HEK293 (cell line): Measurements from ENCODE around the gene TMEM259.

ENCODE experiments used
- CTCF ChIA-PET: fragments of 350-600 bp; formaldehyde crosslinking; extraction: SDS; loops from one replicate; lab custom pipeline; 2021; ENCODE audit warnings: antibody characterized with exemption; lab: Yijun Ruan, JAX
- POLR2A ChIA-PET: fragments of 300-600 bp; formaldehyde crosslinking; extraction: SDS; loops from one replicate; lab custom pipeline; 2020; ENCODE audit warnings: antibody characterized with exemption, inconsistent platforms; lab: Yijun Ruan, JAX
- H3K27ac ChIP-seq: fragments of 200-500 bp; sonication (Bioruptor generic); 2 replicates; pipeline ENCODE4 v1.5.1; 2014; ENCODE audit warnings: low read depth, low read length, control low read depth, inconsistent platforms; ENCODE audit errors: extremely low read depth
- H3K36me3 ChIP-seq, 2 experiments: fragments of 200-500 bp in 1 of 2; sonication (Bioruptor generic) in 1 of 2; 1 replicate in 1 of 2; 2 replicates in 1 of 2; pipeline ENCODE4 v1.5.1; 2014 to 2017; ENCODE audit warnings: inconsistent platforms in 2 of 2, low read length in 2 of 2; ENCODE audit not compliant: control insufficient read depth in 2 of 2, insufficient read depth in 1 of 2
- H3K4me1 ChIP-seq: fragments of 200-500 bp; sonication (Bioruptor generic); 2 replicates; pipeline ENCODE4 v1.5.1; 2014; ENCODE audit warnings: mild to moderate bottlenecking, low read length, inconsistent platforms; ENCODE audit not compliant: control insufficient read depth, insufficient read depth
- H3K4me3 ChIP-seq: 2 replicates; pipeline ENCODE4 v1.5.1; 2011; ENCODE audit warnings: low read depth, mild to moderate bottlenecking, control low read depth, low read length, moderate library complexity
- H3K9me3 ChIP-seq: fragments of 200-500 bp; sonication (Bioruptor generic); 2 replicates; pipeline ENCODE4 v1.5.1; 2014; ENCODE audit warnings: low read depth, low read length, inconsistent platforms; ENCODE audit not compliant: control insufficient read depth, insufficient read depth
- GLI4 ChIP-seq: fragments of 450-650 bp; formaldehyde crosslinking; IDR thresholded peaks from 2 replicates; pipeline ENCODE4 v1.5.1; 2016; ENCODE audit warnings: missing biosample characterization, missing genetic modification characterization
- GLIS1 ChIP-seq: fragments of 450-650 bp; formaldehyde crosslinking; IDR thresholded peaks from 2 replicates; pipeline ENCODE4 v1.5.1; 2016; ENCODE audit warnings: missing biosample characterization, missing genetic modification characterization
- KLF8 ChIP-seq: fragments of 450-650 bp; formaldehyde crosslinking; IDR thresholded peaks from 2 replicates; pipeline ENCODE4 v1.5.1; 2016; ENCODE audit warnings: missing biosample characterization, missing genetic modification characterization
- KLF9 ChIP-seq: fragments of 450-650 bp; formaldehyde crosslinking; IDR thresholded peaks from 2 replicates; pipeline ENCODE4 v1.5.1; 2016; ENCODE audit warnings: missing biosample characterization, missing genetic modification characterization, low read depth
- PATZ1 ChIP-seq: fragments of 450-650 bp; formaldehyde crosslinking; IDR thresholded peaks from 2 replicates; pipeline ENCODE4 v1.5.1; 2016; ENCODE audit warnings: missing biosample characterization, missing genetic modification characterization
- PRDM10 ChIP-seq: fragments of 450-650 bp; formaldehyde crosslinking; IDR thresholded peaks from 2 replicates; pipeline ENCODE4 v1.5.1; 2016; ENCODE audit warnings: missing biosample characterization, missing genetic modification characterization
- REPIN1 ChIP-seq: fragments of 450-650 bp; formaldehyde crosslinking; IDR thresholded peaks from 2 replicates; pipeline ENCODE4 v1.5.1; 2017; ENCODE audit warnings: missing biosample characterization, missing genetic modification characterization, low read depth
- WT1 ChIP-seq: fragments of 450-650 bp; formaldehyde crosslinking; IDR thresholded peaks from 2 replicates; pipeline ENCODE4 v1.5.1; 2016; ENCODE audit warnings: missing biosample characterization, missing genetic modification characterization
- ZBTB10 ChIP-seq: fragments of 450-650 bp; formaldehyde crosslinking; IDR thresholded peaks from 2 replicates; pipeline ENCODE4 v1.5.1; 2016; ENCODE audit warnings: missing biosample characterization, missing genetic modification characterization
- ZBTB17 ChIP-seq: fragments of 450-650 bp; formaldehyde crosslinking; IDR thresholded peaks from 2 replicates; pipeline ENCODE4 v1.5.1; 2016; ENCODE audit warnings: missing biosample characterization, missing genetic modification characterization
- ZBTB21 ChIP-seq: fragments of 450-650 bp; formaldehyde crosslinking; IDR thresholded peaks from 2 replicates; pipeline ENCODE4 v1.5.1; 2017; ENCODE audit warnings: missing biosample characterization, missing genetic modification characterization
- ZBTB48 ChIP-seq: fragments of 450-650 bp; formaldehyde crosslinking; IDR thresholded peaks from 2 replicates; pipeline ENCODE4 v1.5.1; 2016; ENCODE audit warnings: missing biosample characterization, missing genetic modification characterization
- ZBTB8A ChIP-seq: fragments of 450-650 bp; formaldehyde crosslinking; IDR thresholded peaks from 2 replicates; pipeline ENCODE4 v1.5.1; 2016; ENCODE audit warnings: missing biosample characterization, missing genetic modification characterization
- ZNF146 ChIP-seq: fragments of 450-650 bp; formaldehyde crosslinking; IDR thresholded peaks from 2 replicates; pipeline ENCODE4 v1.5.1; 2016; ENCODE audit warnings: missing biosample characterization, missing genetic modification characterization
- ZNF174 ChIP-seq: fragments of 450-650 bp; formaldehyde crosslinking; IDR thresholded peaks from 2 replicates; pipeline ENCODE4 v1.5.0; 2017; ENCODE audit warnings: missing biosample characterization, mild to moderate bottlenecking, missing genetic modification characterization
- ZNF2 ChIP-seq: fragments of 450-650 bp; formaldehyde crosslinking; IDR thresholded peaks from 2 replicates; pipeline ENCODE4 v1.5.1; 2016; ENCODE audit warnings: missing biosample characterization, missing genetic modification characterization
- ZNF214 ChIP-seq: fragments of 450-650 bp; formaldehyde crosslinking; IDR thresholded peaks from 2 replicates; pipeline ENCODE4 v1.5.1; 2017; ENCODE audit warnings: missing biosample characterization, mild to moderate bottlenecking, missing genetic modification characterization, borderline replicate concordance
- ZNF292 ChIP-seq: fragments of 450-650 bp; formaldehyde crosslinking; IDR thresholded peaks from 2 replicates; pipeline ENCODE4 v1.5.1; 2016; ENCODE audit warnings: low read depth, missing biosample characterization, missing genetic modification characterization, borderline replicate concordance
- ZNF302 ChIP-seq: fragments of 450-650 bp; formaldehyde crosslinking; IDR thresholded peaks from 2 replicates; pipeline ENCODE4 v1.5.1; 2016; ENCODE audit warnings: missing biosample characterization, missing genetic modification characterization, low read depth
- ZNF311 ChIP-seq: fragments of 450-650 bp; formaldehyde crosslinking; IDR thresholded peaks from 2 replicates; pipeline ENCODE4 v1.5.1; 2017; ENCODE audit warnings: missing biosample characterization, missing genetic modification characterization, borderline replicate concordance
- ZNF513 ChIP-seq: fragments of 450-650 bp; IDR thresholded peaks from 2 replicates; pipeline ENCODE4 v1.5.1; 2018; ENCODE audit warnings: missing biosample characterization, missing genetic modification characterization
- ZNF558 ChIP-seq: fragments of 450-650 bp; formaldehyde crosslinking; IDR thresholded peaks from 2 replicates; pipeline ENCODE4 v1.5.1; 2016; ENCODE audit warnings: missing biosample characterization, missing genetic modification characterization
- ZNF561 ChIP-seq: fragments of 450-650 bp; IDR thresholded peaks from 2 replicates; pipeline ENCODE4 v1.5.1; 2018; ENCODE audit warnings: missing biosample characterization, missing genetic modification characterization, borderline replicate concordance
- ZNF600 ChIP-seq: fragments of 450-650 bp; formaldehyde crosslinking; IDR thresholded peaks from 2 replicates; pipeline ENCODE4 v1.5.1; 2016; ENCODE audit warnings: missing biosample characterization, missing genetic modification characterization
- ZNF664 ChIP-seq: fragments of 450-650 bp; formaldehyde crosslinking; IDR thresholded peaks from 2 replicates; pipeline ENCODE4 v1.5.1; 2016; ENCODE audit warnings: missing biosample characterization, missing genetic modification characterization
- ZNF777 ChIP-seq: fragments of 450-650 bp; formaldehyde crosslinking; IDR thresholded peaks from 2 replicates; pipeline ENCODE4 v1.5.1; 2017; ENCODE audit warnings: missing biosample characterization, missing genetic modification characterization, borderline replicate concordance

The TMEM259 gene

GRCh38 chr19:998064-998463 is 22.9 kb downstream of the TMEM259 start (continued):
- TF ChIP-seq ZNF214 (tag by site-specific recombination) (no peak), ZNF311 (tag by site-specific recombination) (no peak), PATZ1 (tag by site-specific recombination) (no peak), PRDM10 (tag by site-specific recombination) (no peak), ZBTB8A (no peak), ZNF600 (tag by site-specific recombination) (peak; percentile 74), ZNF777 (tag by site-specific recombination) (no peak), ZBTB17 (no peak), ZNF292 (tag by site-specific recombination) (no peak), ZNF302 (tag by site-specific recombination) (no peak), WT1 (tag by site-specific recombination) (peak; percentile 80), ZBTB48 (tag by site-specific recombination) (0 out of 2 replicates have a peak, but pooled peaks have one; percentile 47)

- H3K27ac ChIP-seq = no peak overlapping the region
- ChIA-PET CTCF (interaction anchor here (0.6 to 2.0 kb wide), 6 partner anchors 12 to 248 kb away, joined by 3 to 16 read pairs (median 4); partner anchors contain the start of gene WDR18), POLR2A (interaction anchor here (0.5 to 3.1 kb wide), 5 partner anchors 9 to 947 kb away, joined by 3 to 15 read pairs (median 3); partner anchors contain the start of gene WDR18)
- H3K36me3 ChIP-seq = peaks cover 0 to 27% of the 10 kb centered on the region in 2 experiments; a peak in 1 of 3 replicates
- H3K4me1 ChIP-seq = peaks cover 7% of the 10 kb centered on the region
- no peaks in the 10 kb centered on the region for H3K9me3 ChIP-seq
- peak overlapping the region; percentile 14 for H3K4me3 ChIP-seq
- TF ChIP-seq ZNF664 (tag by site-specific recombination) (no peak), KLF9 (peak; percentile 69), ZNF146 (tag by site-specific recombination) (0 out of 2 replicates have a peak, but pooled peaks have one; percentile 20), GLIS1 (tag by site-specific recombination) (peak; percentile 100), ZNF561 (peak; percentile 85; the same call in 1 of the 2 replicates), ZBTB8A (peak; percentile 87), ZBTB10 (tag by site-specific recombination) (peak; percentile 98), REPIN1 (tag by site-specific recombination) (0 out of 2 replicates have a peak, but pooled peaks have one; percentile 26), ZNF174 (no peak), ZNF2 (tag by site-specific recombination) (peak; percentile 84), KLF8 (tag by site-specific recombination) (peak; percentile 97), ZNF513 (tag by site-specific recombination) (peak; percentile 57; the same call in 1 of the 2 replicates), GLI4 (tag by site-specific recombination) (peak; percentile 62; the same call in 1 of the 2 replicates), ZNF558 (tag by site-specific recombination) (peak; percentile 18; the same call in 1 of the 2 replicates), ZBTB21 (tag by site-specific recombination) (peak; percentile 98)
These were observed 24.7 kb downstream of the TMEM259 start for GRCh38 chr19:996051-996838.
